ENCODE measurements around the gene PLXNA2.

PLXNA2 gene

DNA sequence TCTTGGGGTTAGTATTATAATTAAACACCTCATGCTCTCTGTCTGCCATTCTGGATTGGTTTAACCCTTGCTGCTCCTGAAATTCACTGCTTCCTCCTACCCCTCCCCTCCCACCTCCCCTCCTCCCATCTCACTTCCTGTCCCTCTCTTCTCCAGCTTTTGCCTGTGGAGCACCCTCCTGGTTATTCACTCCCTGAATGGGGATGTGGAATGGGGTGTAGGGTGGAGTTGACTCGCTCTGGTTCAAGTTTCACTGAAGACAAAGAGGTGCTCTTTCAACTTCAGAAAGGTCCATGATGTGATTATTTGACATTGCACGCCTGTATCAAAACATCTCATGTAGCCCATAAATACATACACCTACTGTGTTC, 160.5 kb downstream of the PLXNA2 start:
- Histone ChIP-seq H2AFZ (ENCODE audit: low read depth, low read length) (no peak overlapping the region), H3K27me3 (ENCODE audit: insufficient read depth, low read length) (no peaks in the 10 kb centered on the region), H3K4me3 (ENCODE audit: low read length) (no peak overlapping the region), H3K4me1 (ENCODE audit: insufficient read depth, low read length) (peaks cover 34% of the 10 kb centered on the region), H3K9me3 (ENCODE audit: low read length) (no peaks in the 10 kb centered on the region), H3K36me3 (ENCODE audit: insufficient read depth, low read length) (peaks cover 1% of the 10 kb centered on the region)

DNA sequence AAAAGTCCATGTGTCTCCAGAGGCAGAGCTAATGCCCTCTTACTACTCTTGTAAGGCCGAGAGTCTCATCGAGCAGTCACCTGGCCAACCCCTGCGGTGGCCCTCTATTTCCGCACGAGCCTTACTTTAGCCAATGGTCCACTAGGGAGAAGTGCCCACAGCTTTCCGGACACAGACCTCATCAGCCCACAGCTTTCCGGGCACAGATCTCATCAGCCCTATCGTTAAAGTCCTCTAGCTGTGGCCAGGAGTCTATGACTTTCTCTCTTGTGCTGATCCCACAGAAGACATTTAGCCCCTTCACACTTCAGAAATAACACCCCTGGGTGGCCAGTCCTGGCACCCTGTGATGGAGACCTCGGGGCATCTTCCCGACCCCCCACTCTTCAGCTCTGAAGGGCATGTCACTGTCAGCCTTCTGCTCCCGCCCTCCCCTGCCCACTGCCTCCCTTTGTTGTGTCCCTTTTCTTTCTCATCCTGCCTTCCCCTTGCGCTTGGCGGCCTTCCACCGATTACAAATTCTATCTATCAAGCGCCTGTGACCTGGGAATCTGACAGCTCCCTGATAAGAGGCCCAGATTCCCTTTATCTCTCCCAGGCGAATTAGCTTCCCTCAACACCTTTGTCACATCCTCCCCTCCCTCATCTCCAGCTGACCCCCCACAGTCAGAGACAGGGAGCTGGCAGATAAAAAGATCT, 161.0 kb downstream of the PLXNA2 start:
- Histone ChIP-seq H3K4me1 (ENCODE audit: insufficient read depth, low read length) (peaks cover 34% of the 10 kb centered on the region), H2AFZ (ENCODE audit: low read depth, low read length) (no peak overlapping the region), H3K9me3 (ENCODE audit: low read length) (no peaks in the 10 kb centered on the region), H3K27me3 (ENCODE audit: insufficient read depth, low read length) (no peaks in the 10 kb centered on the region), H3K4me3 (ENCODE audit: low read length) (no peak overlapping the region), H3K36me3 (ENCODE audit: insufficient read depth, low read length) (peaks cover 1% of the 10 kb centered on the region)

DNA sequence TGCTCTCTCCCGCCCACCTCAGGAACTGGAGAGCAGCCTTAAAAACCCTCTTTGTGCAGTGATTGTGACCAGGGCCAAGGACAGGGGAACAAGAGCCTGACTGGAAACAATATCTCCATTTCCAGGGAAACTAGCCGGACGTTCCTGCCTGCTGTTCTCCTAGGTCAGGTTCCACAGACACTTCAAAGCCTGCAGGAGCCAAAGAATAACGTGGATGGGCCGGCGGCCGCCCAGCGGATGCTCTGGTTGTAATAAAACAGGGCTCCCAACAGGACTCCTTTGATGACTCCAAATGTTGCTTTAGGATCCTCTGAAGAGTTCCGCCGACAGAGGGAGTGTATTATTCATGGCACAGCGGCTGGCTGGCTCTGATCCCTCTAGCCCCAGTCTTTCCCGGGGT, 162.2 kb downstream of the PLXNA2 start:
- no peak overlapping the region for H2AFZ ChIP-seq (ENCODE audit: low read depth, low read length)
- peaks cover 1% of the 10 kb centered on the region for H3K36me3 ChIP-seq (ENCODE audit: insufficient read depth, low read length)
- H3K27me3 ChIP-seq (ENCODE audit: insufficient read depth, low read length) = no peaks in the 10 kb centered on the region
- H3K9me3 ChIP-seq (ENCODE audit: low read length) = no peaks in the 10 kb centered on the region
- no peak overlapping the region for H3K4me3 ChIP-seq (ENCODE audit: low read length)
- H3K4me1 ChIP-seq (ENCODE audit: insufficient read depth, low read length) = peaks cover 44% of the 10 kb centered on the region

- H3K9me3 ChIP-seq (ENCODE audit: low read length) = no peaks in the 10 kb centered on the region
- no peaks in the 10 kb centered on the region for H3K27me3 ChIP-seq (ENCODE audit: insufficient read depth, low read length)
- peaks cover 1% of the 10 kb centered on the region for H3K36me3 ChIP-seq (ENCODE audit: insufficient read depth, low read length)
- H3K4me3 ChIP-seq (ENCODE audit: low read length) = no peak overlapping the region
- peaks cover 37% of the 10 kb centered on the region for H3K4me1 ChIP-seq (ENCODE audit: insufficient read depth, low read length)
- no peak overlapping the region for H2AFZ ChIP-seq (ENCODE audit: low read depth, low read length)
Measured at GRCh38 chr1:208080396-208081286, 163.5 kb downstream of the PLXNA2 start.

DNA sequence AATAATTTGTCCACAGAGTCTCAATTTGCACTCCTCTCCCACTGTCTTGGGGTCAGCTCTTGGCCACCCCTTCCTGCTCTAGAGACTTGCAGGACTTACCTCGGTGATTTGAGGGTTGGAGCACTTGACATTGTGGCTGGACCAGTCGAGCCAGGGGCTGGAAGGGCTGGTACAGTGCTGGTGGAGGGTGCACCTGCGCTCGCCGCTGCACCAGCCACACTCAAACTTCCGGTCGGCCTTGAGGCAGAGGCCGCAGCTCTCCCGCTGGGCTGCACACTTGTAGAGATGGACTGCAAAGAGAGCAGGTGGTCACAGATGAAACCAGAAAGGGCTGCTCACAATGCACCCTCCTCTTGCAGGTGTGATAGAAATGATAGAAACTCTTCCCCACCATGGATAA, 165.0 kb downstream of the PLXNA2 start:
- no peaks in the 10 kb centered on the region for H3K27me3 ChIP-seq (ENCODE audit: insufficient read depth, low read length)
- H3K4me3 ChIP-seq (ENCODE audit: low read length) = no peak overlapping the region
- H3K9me3 ChIP-seq (ENCODE audit: low read length) = peaks cover under 1% of the 10 kb centered on the region
- H2AFZ ChIP-seq (ENCODE audit: low read depth, low read length) = no peak overlapping the region
- peaks cover 1% of the 10 kb centered on the region for H3K36me3 ChIP-seq (ENCODE audit: insufficient read depth, low read length)
- H3K4me1 ChIP-seq (ENCODE audit: insufficient read depth, low read length) = peaks cover 36% of the 10 kb centered on the region

DNA sequence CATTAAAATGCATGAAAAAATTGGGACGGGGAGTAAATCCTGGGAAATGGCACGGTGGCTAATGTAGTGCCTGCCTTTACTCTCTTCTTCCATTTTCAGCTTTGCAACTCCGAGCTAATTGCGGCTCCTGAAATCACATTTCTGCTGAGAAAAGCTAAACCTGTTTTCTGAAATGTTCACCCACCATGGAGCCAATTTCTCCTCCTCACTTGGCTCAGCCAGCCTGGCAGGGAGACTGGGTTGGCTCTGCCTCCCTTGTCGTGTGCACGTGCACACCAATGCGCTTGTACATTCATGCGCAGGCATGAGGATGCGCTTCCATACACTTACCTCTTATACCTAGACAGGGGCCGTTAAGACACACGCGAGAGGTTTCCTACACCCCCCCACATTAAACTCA, 165.4 kb downstream of the PLXNA2 start:
- Histone ChIP-seq H3K9me3 (ENCODE audit: low read length) (peaks cover 2% of the 10 kb centered on the region), H3K27me3 (ENCODE audit: insufficient read depth, low read length) (no peaks in the 10 kb centered on the region), H3K4me3 (ENCODE audit: low read length) (no peak overlapping the region), H2AFZ (ENCODE audit: low read depth, low read length) (no peak overlapping the region), H3K4me1 (ENCODE audit: insufficient read depth, low read length) (peaks cover 33% of the 10 kb centered on the region), H3K36me3 (ENCODE audit: insufficient read depth, low read length) (peaks cover 1% of the 10 kb centered on the region)

- Histone ChIP-seq H3K9me3 (ENCODE audit: low read length) (peaks cover 2% of the 10 kb centered on the region), H3K27me3 (ENCODE audit: insufficient read depth, low read length) (no peaks in the 10 kb centered on the region), H3K36me3 (ENCODE audit: insufficient read depth, low read length) (peaks cover 1% of the 10 kb centered on the region), H3K4me3 (ENCODE audit: low read length) (no peak overlapping the region), H2AFZ (ENCODE audit: low read depth, low read length) (no peak overlapping the region), H3K4me1 (ENCODE audit: insufficient read depth, low read length) (peaks cover 20% of the 10 kb centered on the region)
Measured at GRCh38 chr1:208077232-208078075, 166.7 kb downstream of the PLXNA2 start.

GRCh38 chr1:208074353-208074752, 169.8 kb downstream of the PLXNA2 start:
- H2AFZ ChIP-seq (ENCODE audit: low read depth, low read length) = no peak overlapping the region
- no peak overlapping the region for H3K4me3 ChIP-seq (ENCODE audit: low read length)
- peaks cover 2% of the 10 kb centered on the region for H3K9me3 ChIP-seq (ENCODE audit: low read length)
- H3K4me1 ChIP-seq (ENCODE audit: insufficient read depth, low read length) = peaks cover 30% of the 10 kb centered on the region
- H3K36me3 ChIP-seq (ENCODE audit: insufficient read depth, low read length) = peaks cover 1% of the 10 kb centered on the region
- H3K27me3 ChIP-seq (ENCODE audit: insufficient read depth, low read length) = no peaks in the 10 kb centered on the region

DNA sequence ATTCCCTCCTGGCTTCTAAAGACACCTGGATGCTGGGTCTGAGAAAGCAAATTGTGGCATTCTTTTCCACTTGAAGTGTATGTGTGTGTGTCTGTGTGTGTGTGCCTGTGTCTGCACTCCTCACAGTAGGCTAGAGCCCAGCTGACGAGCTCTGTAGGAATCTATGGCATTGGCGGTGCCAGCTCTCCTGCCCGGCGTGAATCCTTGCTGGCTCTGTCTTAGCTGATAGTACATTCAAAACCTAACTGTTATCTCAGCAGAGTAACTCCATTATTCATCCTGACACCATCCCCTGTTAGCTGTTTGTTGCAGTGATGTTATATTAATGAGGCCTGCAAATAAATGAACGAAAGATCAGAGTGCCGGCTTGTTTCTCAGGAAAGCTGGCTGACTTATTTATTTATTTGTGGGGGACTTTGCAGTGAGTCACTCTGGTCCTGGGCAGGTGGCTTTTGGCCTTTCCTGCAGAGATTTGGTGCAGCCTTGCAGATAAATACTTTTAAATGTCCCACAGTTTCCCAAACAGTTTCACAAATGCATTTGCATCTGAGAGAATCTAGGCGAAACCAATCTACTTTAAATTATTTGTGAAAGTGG, 172.7 kb downstream of the PLXNA2 start:
- H3K27me3 ChIP-seq (ENCODE audit: insufficient read depth, low read length) = no peaks in the 10 kb centered on the region
- H3K4me3 ChIP-seq (ENCODE audit: low read length) = no peak overlapping the region
- peaks cover 2% of the 10 kb centered on the region for H3K9me3 ChIP-seq (ENCODE audit: low read length)
- H3K4me1 ChIP-seq (ENCODE audit: insufficient read depth, low read length) = peaks cover 39% of the 10 kb centered on the region
- no peak overlapping the region for H2AFZ ChIP-seq (ENCODE audit: low read depth, low read length)
- no peaks in the 10 kb centered on the region for H3K36me3 ChIP-seq (ENCODE audit: insufficient read depth, low read length)

- Histone ChIP-seq H3K27me3 (ENCODE audit: insufficient read depth, low read length) (no peaks in the 10 kb centered on the region), H3K36me3 (ENCODE audit: insufficient read depth, low read length) (no peaks in the 10 kb centered on the region), H3K4me3 (ENCODE audit: low read length) (no peak overlapping the region), H3K9me3 (ENCODE audit: low read length) (peaks cover 2% of the 10 kb centered on the region), H3K4me1 (ENCODE audit: insufficient read depth, low read length) (peaks cover 39% of the 10 kb centered on the region), H2AFZ (ENCODE audit: low read depth, low read length) (no peak overlapping the region)
Measured at GRCh38 chr1:208069908-208070307, 174.3 kb downstream of the PLXNA2 start.

DNA sequence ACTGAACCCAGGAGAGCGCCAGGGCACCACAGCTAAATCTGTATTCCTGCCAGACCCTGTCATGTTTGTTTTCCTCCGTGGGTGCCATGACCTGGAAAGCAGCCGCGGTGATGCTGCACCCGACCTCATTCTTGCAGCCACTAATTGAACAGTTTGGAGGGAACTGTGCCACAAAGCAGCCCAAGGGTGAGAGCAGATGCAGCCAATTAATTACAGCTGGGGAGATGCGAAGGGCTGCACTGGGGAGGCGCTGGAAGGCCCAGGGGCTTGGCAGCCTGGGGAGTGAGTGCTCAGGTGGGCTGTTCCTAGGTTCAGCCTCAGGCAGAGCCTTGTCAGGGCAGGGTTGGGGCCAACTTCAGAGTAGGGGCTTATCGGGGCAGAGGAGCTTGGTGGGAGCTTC, 174.9 kb downstream of the PLXNA2 start:
- Histone ChIP-seq H3K4me1 (ENCODE audit: insufficient read depth, low read length) (peaks cover 39% of the 10 kb centered on the region), H3K27me3 (ENCODE audit: insufficient read depth, low read length) (no peaks in the 10 kb centered on the region), H3K36me3 (ENCODE audit: insufficient read depth, low read length) (no peaks in the 10 kb centered on the region), H2AFZ (ENCODE audit: low read depth, low read length) (no peak overlapping the region), H3K9me3 (ENCODE audit: low read length) (peaks cover 2% of the 10 kb centered on the region), H3K4me3 (ENCODE audit: low read length) (no peak overlapping the region)

- peaks cover 39% of the 10 kb centered on the region for H3K4me1 ChIP-seq (ENCODE audit: insufficient read depth, low read length)
Measured at GRCh38 chr1:208068908-208069307, 175.3 kb downstream of the PLXNA2 start.

More at GRCh38 chr1:208068908-208069307, 175.3 kb downstream of the PLXNA2 start:
- Histone ChIP-seq H3K9me3 (ENCODE audit: low read length) (no peaks in the 10 kb centered on the region), H2AFZ (ENCODE audit: low read depth, low read length) (no peak overlapping the region), H3K27me3 (ENCODE audit: insufficient read depth, low read length) (no peaks in the 10 kb centered on the region), H3K36me3 (ENCODE audit: insufficient read depth, low read length) (no peaks in the 10 kb centered on the region), H3K4me3 (ENCODE audit: low read length) (no peak overlapping the region)

All from neuron (in vitro differentiated cells).